ENCODE data around the gene TMEM201.
"Not testable (repeated sequence)": the region's sequence is repeated elsewhere in the genome, so short reads cannot be mapped to it uniquely, and the experiment has no call there.

The TMEM201 gene

GRCh38 chr1:9588551-9589143 lies at the start of gene TMEM201:
TMEM201 (plus strand) TSS chr1:9588911; CDS start chr1:9588931, 20 bp downstream.
- no peak for DNase-seq

GRCh38 chr1:9539165-9539828 lies 49.4 kb upstream of the TMEM201 start, which contains the start of gene SLC25A33:
SLC25A33 (plus strand) TSS chr1:9539465; CDS start chr1:9539692, 227 bp downstream.
- peak; percentile 79 for DNase-seq

- DNase-seq: no peak
Observed at GRCh38 chr1:9539829-9540550, 48.7 kb upstream of the TMEM201 start.

GRCh38 chr1:9542430-9542829 lies 46.3 kb upstream of the TMEM201 start:
- DNase-seq: no peak

- DNase-seq: no peak
Observed at GRCh38 chr1:9544926-9545325, 43.8 kb upstream of the TMEM201 start.

GRCh38 chr1:9549955-9550546 lies 38.7 kb upstream of the TMEM201 start:
- DNase-seq: no peak

GRCh38 chr1:9551984-9552383 lies 36.7 kb upstream of the TMEM201 start:
- no peak for DNase-seq

- DNase-seq: no peak
Observed at GRCh38 chr1:9553736-9554144, 35.0 kb upstream of the TMEM201 start.

GRCh38 chr1:9555942-9556341 lies 32.8 kb upstream of the TMEM201 start:
- DNase-seq: no peak

GRCh38 chr1:9557624-9558023 lies 31.1 kb upstream of the TMEM201 start:
- no peak for DNase-seq

GRCh38 chr1:9558271-9558945 lies 30.3 kb upstream of the TMEM201 start:
- no peak for DNase-seq

GRCh38 chr1:9558946-9559545 lies 29.7 kb upstream of the TMEM201 start:
- DNase-seq: no peak

GRCh38 chr1:9559673-9560072 lies 29.0 kb upstream of the TMEM201 start:
- DNase-seq: no peak

GRCh38 chr1:9560090-9560489 lies 28.6 kb upstream of the TMEM201 start:
- DNase-seq: not testable (repeated sequence)

GRCh38 chr1:9561429-9561828 lies 27.3 kb upstream of the TMEM201 start:
- peak; percentile 12 for DNase-seq

GRCh38 chr1:9569267-9569666 lies 19.4 kb upstream of the TMEM201 start:
- DNase-seq: no peak

GRCh38 chr1:9570886-9571529 lies 17.7 kb upstream of the TMEM201 start:
- not testable (repeated sequence) for DNase-seq

- DNase-seq: no peak
Observed at GRCh38 chr1:9573723-9574122, 15.0 kb upstream of the TMEM201 start.

- DNase-seq: no peak
Observed at GRCh38 chr1:9575486-9575885, 13.2 kb upstream of the TMEM201 start.

GRCh38 chr1:9576903-9577302 lies 11.8 kb upstream of the TMEM201 start:
- no peak for DNase-seq

GRCh38 chr1:9577423-9577822 lies 11.3 kb upstream of the TMEM201 start:
- DNase-seq: no peak

GRCh38 chr1:9580942-9581341 lies 7.8 kb upstream of the TMEM201 start:
- no peak for DNase-seq
